ENCODE measurements around the gene ATP6AP1.

Gene ATP6AP1

DNA sequence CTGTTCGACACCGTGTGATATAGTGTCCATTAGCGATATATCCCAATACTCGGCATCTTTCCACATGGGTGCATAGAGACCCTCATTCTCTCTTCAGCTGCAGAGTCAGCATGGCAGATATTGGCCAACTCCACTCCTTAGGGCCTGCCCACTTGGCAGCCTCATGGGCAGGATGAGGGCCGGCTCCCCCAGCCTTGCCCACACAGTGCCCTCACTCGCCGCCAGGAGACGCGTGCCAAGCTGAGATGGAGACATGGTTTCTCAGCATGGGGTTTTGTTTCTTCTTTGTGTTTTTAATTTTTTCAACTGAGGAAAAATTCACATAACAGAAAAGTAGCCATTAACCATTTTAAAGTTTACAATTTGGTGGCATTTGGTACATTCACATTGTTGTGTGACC is 24.3 kb downstream of the ATP6AP1 start:
- DNase-seq: no peak

DNA sequence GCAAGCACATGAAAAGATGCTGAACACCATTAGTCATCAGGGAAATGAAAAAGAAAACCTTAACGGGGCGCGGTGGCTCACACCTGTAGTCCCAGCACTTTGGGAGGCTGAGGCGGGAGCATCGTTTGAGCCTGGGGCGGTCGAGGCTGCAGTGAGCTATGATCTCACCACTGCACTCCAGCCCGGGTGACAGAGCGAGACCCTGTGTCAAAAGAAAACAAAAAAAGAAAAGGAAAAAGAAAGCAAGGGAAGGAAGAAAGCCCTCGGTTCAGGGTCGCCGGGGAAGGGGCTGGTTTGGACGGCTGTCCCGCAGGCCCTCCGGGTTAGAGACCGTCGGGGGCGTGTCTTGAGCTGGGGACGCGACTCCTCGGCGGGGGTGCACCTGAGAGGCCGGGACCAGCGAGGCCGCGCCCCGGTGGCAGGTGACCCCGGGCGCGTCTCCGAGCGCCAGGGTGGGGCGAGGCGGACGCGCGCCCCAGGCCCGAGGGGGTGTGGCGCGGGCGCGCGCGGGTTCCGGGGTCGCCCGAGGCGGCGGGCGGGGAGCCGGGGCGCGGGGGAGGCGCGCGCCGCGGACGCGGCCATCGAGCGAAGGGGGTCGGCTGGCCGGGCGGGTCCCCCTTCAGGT is 29.1 kb downstream of the ATP6AP1 start:
- DNase-seq: peak; percentile 51

DNA sequence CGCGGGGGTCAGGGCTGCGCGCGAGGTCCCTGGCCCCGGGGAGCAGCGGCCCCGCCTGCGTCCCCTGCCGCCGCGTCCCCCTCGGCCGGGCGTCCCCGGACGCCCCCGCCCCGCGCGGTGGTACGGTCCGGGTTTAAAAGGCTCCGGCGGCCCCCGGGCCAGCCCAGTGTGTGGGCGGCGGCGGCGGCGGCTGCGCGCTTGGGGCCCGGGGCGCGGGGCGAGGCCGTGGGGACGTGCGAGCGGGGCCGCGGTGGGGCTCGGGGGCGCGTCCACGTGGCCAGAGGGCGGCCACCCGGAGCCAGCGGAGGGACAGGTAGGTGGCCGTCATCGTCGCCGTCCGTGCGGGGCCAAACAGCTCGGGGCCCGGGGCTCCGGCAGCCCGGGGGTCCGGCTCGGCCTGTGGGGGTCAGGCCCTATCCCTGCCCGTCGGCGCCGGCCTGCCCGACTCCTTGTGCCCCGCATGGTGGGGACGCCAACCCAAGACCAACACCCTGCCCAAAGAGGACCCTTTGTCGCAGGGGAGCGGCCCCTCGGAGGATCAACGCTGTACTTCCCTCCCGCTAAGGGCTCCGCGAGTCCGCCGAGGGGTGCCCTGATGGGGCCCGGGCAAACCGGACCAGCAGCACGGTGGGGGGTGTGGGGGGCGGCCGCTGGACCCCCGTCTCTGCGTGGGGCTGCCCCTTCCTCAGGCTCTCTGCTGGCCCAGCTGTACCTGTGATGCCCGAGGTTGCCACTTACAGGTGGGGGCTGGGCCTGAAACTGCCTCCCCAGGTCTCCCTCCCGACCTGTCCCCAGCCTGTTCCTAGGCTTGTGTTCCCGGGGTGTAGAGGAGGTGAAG is 29.9 kb downstream of the ATP6AP1 start, which contains the start of gene PLXNA3:
Gene PLXNA3 (plus strand): TSS at position 166 of the 838 bp plus-strand sequence. CDS start 1,903 bp downstream, outside the sequence.
- DNase-seq: peak; percentile 69

DNA sequence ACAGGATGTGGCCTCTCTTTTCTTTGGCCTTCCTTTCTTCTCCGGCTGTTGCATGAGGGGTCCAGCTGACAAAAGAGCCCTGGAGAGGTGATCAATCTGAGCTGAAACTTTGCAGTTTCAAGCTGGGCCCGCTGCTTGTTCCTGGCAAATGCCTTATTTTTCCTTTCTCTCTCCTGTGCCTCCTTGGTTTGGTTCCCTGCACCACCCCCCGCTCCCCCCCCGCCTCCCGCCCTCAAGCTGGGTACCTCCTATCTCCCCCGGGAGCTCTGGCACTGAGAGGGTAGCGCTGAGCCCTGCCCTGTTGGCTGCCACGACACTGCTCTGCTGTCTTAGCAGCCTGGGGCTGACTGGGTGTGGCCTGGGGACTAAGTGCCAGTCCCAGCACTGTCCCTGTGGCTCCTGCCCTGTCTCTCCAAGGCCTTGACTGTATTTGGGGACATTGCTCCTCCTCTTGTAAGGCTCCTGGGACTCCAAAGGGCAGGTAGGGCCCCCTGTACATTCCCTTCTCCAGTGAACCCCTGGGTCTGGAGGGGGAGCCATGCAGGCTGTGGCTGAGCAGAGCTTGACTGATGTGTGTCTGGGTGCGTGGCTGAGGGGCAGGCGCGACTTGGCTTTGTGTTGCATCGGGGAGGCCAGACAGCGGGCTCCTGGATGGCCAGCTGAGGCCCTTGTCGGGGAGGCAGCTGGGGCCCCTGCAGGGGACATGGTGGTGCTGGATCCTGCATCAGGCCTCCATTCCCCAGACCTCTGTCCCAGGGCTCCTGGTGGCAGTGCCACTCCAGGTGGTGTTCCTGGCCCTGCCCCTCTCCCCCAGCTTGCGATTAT is 30.7 kb downstream of the ATP6AP1 start:
- DNase-seq: no peak

DNA sequence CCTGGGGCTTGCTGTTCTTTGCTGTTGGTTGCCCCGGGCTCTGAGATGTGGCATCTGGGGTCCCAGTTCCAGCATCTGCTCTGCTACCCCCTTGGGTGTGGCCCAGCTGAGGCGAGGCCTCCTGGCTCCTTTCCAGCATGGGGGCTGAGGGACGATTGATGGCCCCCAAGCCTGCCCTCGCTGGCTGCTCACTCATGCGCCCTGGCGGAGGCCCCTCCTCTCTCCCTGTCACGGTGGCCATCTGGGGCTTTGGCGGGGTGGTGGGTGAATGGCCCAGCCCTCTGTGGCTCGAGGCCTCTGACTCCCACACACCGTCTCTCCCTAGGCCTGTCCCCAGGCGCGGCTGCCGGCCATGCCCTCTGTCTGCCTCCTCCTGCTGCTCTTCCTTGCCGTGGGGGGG is 31.4 kb downstream of the ATP6AP1 start:
- DNase-seq: no peak

DNA sequence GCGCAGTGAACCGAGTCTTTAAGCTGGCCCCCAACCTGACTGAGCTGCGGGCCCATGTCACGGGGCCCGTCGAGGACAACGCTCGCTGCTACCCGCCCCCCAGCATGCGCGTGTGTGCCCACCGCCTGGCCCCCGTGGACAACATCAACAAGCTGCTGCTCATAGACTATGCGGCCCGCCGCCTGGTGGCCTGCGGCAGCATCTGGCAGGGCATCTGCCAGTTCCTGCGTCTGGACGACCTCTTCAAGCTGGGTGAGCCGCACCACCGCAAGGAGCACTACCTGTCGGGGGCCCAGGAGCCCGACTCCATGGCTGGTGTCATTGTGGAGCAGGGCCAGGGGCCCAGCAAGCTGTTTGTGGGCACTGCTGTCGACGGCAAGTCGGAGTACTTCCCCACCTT is 31.8 kb downstream of the ATP6AP1 start:
- no peak for DNase-seq

DNA sequence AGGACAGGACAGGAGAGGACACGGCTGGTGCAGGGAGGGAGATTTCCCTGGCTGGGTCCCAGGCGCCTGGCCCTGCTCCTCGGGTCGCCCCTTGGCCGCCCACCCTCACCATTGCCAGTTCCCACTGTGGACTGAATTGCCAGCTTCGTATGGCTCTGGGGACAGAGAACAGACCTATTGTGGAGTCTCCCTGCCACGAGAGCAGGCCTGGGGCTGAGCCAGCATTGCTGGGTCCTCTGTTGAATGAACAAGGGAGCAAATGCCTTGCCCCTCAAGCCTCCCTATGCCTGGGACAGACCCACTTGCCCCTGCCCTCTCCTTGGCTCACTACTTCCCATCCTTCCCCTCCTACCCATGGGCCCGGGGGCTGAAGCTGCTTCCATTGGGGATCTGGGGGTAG is 33.9 kb downstream of the ATP6AP1 start:
- no peak for DNase-seq

DNA sequence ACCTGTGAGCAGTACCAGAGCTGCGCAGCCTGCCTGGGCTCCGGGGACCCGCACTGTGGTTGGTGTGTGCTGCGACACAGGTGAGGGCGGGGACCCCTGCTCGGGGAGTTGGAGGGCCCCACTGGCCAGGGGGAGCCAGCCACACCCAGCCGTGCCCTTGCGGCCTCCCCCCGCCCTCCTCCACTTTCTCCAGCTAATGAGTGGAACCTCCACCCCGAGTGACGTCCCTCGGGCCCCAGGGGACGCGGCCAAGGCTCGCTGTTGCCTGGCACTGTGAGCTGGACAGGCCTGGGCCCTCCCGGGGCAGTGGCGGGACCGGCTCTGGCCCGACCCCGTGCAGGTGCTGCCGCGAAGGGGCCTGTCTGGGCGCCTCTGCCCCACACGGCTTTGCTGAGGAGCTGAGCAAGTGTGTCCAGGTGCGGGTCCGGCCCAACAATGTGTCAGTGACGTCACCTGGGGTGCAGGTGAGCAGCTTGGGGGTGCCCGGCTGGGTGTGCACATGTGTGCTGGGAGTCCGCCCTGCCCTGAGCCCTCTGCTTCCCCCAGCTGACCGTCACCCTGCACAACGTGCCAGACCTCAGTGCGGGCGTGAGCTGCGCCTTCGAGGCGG is 35.2 kb downstream of the ATP6AP1 start:
- no peak for DNase-seq

DNA sequence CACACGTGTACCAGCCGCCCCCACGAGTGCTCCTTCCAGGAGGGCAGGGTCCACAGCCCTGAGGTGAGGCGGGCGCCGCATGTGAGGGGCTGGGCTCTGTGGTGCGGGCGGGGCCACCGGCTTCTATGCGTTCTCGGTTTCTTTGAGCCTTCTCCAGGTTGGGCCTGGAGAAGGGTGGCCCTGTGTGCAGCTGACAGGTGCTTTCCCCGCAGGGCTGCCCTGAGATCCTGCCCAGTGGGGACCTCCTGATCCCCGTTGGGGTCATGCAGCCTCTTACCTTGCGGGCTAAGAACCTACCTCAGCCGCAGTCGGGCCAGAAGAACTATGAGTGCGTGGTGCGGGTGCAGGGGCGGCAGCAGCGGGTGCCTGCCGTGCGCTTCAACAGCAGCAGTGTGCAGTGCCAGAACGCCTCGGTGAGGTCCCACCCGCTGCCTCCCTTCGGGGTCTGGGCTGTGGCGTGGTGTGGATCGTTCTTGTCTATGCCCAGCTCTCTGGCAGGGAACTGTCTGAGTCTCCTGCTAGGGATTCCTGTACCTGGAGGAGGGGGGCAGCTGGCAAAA is 36.4 kb downstream of the ATP6AP1 start:
- no peak for DNase-seq

DNA sequence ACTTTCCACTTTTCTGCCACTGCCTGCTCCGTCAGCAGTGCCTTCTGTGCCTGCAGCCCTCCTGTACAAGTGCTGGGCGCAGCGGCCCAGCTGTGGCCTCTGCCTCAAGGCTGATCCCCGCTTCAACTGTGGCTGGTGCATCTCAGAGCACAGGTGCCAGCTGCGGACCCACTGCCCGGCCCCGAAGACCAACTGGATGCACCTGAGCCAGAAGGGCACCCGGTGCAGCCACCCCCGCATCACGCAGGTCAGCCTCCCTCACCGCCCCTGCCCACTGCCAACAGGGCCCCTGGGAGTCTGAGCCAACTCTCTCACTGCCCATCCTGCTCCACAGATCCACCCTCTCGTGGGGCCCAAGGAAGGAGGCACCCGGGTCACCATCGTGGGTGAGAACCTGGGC is 37.1 kb downstream of the ATP6AP1 start:
- no peak for DNase-seq

DNA sequence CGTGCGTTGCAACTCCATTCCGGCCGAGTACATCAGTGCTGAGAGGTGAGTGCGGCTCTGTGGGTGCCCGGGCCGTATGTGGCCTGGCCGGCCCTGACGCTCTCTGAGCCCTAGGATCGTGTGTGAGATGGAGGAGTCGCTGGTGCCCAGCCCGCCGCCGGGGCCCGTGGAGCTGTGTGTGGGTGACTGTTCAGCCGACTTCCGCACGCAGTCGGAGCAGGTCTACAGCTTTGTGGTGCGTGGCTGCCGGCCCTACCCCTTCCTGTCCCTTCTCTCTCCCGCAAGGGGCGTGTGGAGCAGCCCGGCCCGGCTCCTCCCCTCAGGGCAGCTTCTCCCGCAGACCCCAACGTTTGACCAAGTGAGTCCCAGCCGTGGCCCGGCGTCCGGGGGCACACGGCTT is 37.6 kb downstream of the ATP6AP1 start:
- no peak for DNase-seq

DNA sequence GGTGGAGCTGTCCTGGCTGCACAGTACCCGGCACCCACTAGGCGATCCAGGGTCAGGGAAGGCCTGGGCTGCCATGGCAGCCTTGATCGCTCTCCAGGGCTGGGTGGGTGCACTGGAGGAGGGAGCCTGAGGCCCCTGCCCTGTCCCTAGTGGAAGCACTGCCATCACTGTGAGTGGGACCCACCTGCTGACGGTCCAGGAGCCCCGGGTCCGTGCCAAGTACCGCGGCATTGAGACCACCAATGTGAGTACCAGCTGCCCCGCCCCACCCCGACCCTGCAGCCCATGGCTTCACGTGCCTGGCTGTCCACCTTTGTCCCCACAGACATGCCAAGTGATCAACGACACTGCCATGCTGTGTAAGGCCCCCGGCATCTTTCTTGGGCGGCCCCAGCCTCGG is 38.4 kb downstream of the ATP6AP1 start:
- DNase-seq: no peak

DNA sequence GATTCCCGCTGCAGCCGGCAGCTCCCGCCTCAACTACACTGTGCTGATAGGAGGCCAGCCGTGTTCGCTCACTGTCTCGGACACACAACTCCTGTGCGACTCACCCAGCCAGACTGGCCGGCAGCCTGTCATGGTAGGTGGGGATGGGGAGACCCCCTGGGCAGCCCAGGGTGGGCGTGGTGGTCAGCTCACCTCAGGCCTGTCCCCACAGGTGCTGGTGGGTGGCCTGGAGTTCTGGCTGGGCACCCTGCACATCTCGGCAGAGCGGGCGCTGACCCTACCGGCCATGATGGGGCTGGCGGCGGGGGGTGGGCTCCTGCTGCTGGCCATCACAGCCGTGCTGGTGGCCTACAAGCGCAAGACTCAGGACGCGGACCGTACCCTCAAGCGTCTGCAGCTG is 39.1 kb downstream of the ATP6AP1 start:
- no peak for DNase-seq

DNA sequence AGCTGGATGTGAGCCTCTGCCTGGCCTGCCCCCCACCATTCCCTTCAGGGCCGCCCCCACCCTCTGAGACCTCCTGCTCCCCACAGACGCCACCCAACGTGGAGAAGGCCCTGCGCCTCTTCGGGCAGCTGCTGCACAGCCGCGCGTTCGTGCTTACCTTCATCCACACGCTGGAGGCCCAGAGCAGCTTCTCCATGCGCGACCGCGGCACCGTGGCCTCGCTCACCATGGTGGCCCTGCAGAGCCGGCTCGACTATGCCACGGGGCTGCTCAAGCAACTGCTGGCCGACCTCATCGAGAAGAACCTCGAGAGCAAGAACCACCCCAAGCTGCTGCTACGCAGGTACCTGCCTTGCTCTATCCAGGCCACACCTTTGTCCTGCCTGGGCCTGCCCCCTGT is 39.7 kb downstream of the ATP6AP1 start:
- DNase-seq: no peak

DNA sequence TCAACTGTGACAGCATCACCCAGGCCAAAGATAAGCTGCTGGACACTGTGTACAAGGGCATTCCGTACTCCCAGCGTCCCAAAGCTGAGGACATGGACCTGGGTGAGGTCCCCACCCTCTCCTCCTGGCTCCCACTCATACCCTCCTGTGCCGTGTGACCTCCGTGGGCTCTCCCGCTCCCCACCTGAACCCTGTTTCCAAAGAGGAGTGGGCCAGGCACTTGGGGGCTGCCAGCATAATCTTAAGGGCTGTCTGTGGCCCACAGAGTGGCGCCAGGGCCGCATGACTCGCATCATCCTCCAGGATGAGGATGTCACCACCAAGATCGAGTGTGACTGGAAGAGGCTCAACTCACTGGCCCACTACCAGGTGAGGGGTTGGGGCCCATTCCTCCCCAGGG is 40.6 kb downstream of the ATP6AP1 start:
- no peak for DNase-seq

DNA sequence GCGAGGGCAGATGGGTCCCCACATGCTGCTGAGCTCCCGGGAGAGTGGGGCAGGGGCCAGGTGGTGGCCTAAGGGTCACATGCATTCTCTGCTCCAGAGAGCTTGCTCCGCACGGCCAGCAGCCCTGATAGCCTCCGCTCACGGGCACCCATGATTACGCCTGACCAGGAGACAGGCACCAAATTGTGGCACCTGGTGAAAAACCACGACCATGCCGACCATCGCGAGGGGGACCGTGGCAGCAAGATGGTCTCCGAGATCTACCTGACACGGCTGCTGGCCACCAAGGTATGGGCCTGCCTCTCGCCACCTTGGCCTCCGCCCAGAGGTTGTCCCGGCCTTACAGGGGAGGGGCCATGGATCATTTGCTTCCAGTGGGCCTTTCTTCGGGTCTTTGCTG is 41.4 kb downstream of the ATP6AP1 start:
- no peak for DNase-seq

DNA sequence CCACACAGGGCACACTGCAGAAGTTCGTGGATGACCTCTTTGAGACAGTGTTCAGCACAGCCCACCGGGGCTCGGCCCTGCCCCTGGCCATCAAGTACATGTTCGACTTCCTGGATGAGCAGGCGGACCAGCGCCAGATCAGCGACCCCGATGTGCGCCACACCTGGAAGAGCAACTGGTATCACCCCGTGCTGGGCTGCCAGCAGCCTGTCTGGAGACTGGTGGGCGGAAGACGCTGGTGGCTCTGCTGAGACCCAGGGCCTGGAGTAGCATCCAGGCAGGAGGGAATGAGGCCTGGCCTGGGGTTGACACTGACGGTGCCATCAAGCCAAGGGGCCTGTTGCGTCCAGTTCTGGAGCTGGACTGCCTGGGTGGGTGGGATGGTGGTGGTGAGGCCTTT is 42.0 kb downstream of the ATP6AP1 start:
- no peak for DNase-seq

DNA sequence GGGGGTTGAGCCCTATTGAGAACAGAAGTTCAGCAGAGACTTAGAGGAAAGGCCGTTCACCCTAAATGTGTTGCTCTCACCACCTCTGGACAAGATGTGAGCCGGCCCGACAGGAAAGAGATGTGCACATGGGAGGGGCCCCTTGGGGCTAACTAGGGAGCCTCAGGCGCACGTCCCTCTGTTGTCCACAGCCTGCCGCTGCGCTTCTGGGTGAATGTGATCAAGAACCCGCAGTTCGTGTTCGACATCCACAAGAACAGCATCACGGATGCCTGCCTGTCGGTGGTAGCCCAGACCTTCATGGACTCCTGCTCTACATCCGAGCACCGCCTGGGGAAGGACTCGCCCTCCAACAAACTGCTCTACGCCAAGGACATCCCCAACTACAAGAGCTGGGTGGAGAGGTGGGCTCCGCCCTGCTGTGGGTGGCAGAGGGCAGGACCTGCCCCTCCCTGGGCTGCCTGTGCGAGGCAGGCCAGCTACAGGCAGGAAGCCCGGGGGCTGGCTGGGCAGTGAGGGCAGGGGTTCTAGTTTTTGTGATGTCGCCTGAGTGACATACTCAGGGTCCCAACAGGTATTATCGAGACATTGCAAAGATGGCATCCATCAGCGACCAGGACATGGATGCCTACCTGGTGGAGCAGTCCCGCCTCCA is 42.6 kb downstream of the ATP6AP1 start:
- no peak for DNase-seq

DNA sequence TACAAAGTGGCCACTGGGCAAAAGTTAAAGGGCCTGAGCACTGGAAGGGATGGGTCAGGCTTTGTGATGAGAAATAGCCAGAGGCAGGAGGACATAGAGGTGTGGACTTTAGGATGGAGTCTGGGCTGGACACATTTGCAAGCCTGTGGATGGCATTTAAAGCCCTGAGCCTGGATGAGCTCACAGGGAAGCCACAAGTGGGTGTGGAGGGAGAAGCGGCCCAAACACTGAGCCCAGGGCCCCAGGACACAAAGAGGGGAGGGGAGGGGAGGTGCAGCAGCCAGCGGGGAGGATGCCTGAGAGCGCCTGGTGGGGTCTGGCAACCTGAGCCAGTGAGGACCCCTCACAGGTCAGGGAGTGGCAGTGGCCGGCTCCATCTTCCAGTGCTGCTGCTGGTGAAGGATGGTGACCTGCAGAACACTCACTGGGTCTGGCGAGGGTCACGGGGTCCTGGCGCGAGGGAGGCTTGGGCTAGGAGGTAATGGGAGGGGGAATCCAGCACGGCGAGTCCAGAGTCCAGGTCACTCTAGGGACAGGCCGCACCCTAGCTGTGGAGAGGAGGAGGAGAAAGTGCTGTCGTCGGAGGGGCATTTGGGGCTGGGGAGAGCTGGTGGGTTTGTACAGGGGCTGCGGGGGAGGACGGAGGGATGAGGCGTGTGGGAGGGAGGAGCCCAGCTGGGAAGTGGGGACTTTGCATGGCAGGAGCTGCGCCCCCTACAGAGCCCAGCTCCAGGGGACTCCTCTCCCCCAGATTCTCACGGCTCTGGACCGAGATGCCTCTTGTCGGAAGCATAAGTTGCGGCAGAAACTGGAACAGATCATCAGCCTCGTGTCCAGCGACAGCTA is 43.6 kb downstream of the ATP6AP1 start:
- DNase-seq: no peak

DNA sequence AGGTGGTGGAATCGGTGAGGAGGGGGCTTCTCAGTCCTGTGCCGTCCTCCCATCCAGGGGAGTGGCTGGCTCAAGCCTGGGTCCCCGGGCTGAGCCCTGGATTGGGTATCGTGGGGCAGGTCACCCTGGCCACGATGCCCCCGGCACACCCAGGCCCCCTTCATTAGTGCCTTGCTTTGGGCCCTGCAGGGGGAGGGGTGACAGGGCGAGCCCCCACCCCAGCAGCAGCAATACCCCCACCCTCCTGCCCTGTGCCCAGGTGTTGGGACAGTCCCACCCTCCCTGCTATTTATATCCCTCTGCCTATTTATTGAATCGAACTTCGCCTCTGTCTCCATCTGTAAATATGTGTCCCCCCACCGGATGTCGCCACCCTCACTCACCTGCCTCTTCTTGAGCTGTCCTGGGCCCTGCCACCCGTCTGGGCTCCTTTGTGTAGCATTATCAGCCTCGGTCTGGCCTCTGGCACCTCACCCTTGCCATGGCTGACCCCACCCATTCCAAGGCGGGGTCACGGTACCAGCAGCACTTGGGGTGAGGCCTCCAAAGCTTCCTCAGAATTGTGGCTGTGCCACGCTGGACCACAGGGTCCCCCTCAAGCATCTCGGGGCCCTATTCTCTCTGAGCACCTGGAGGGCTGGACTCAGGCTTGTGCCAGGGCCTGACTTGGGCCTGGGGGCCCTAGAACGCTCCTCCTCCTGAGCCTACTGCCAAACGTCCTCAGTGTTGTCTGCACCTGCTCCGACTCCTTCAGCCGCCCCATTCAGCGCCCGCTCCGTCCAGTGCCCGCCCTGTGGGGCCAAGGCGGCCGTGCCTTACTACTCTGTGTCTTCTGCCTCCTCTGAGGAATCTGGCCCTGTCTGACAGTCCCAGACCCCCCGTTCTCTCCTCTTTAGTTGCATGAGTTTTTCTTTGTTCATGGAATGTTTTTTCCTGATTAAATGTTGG is 44.5 kb downstream of the ATP6AP1 start:
- DNase-seq: no peak

Data from activated naive CD4-positive, alpha-beta T cell treated with anti-CD3 and anti-CD28 coated beads, Interleukin-2, amount 50 U/mL, for 16 hours (primary cell).